ENCODE data around the gene HPS4.

- TF ChIP-seq, protein P1, sequence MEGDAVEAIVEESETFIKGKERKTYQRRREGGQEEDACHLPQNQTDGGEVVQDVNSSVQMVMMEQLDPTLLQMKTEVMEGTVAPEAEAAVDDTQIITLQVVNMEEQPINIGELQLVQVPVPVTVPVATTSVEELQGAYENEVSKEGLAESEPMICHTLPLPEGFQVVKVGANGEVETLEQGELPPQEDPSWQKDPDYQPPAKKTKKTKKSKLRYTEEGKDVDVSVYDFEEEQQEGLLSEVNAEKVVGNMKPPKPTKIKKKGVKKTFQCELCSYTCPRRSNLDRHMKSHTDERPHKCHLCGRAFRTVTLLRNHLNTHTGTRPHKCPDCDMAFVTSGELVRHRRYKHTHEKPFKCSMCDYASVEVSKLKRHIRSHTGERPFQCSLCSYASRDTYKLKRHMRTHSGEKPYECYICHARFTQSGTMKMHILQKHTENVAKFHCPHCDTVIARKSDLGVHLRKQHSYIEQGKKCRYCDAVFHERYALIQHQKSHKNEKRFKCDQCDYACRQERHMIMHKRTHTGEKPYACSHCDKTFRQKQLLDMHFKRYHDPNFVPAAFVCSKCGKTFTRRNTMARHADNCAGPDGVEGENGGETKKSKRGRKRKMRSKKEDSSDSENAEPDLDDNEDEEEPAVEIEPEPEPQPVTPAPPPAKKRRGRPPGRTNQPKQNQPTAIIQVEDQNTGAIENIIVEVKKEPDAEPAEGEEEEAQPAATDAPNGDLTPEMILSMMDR (IDR thresholded peaks at IDR 0.05): no peak
- TF ChIP-seq EZH2phosphoT487 (IDR thresholded peaks at IDR 0.05) (no peak), EZH2 (IDR thresholded peaks at IDR 0.05) (no peak)
Observed at GRCh38 chr22:26525946-26526564, 42.5 kb upstream of the HPS4 start.
